Psoas muscle (tissue), 8 donors: ENCODE data around the gene CHKA. TPM values are rescaled to one million over a fixed set of nuclear protein-coding genes. Genes with fewer than 3 reads are reported as not detected.

Experiments
- ATAC-seq, 4 donors: fragments of 200-7000 bp; cut with Tn5 transposase; one replicate each; pipeline ENCODE4 v1.9.1; 2020; ENCODE audit warnings: moderate library complexity in 3 of 4, mild to moderate bottlenecking in 2 of 4
- DNase-seq, 2 donors: peaks; one replicate each; pipeline ENCODE4 v3.0.0-alpha.2; 2020
- H3K27ac ChIP-seq: fragments of 200-600 bp; one replicate; pipeline ENCODE4 v1.8.0; 2022
- H3K27me3 ChIP-seq, 3 donors: fragments of 200-600 bp in 1 of 3; one replicate each; pipeline versions ENCODE4 v1.6.1 to v1.8.0; 2013 to 2022; ENCODE audit warnings: low read length in 2 of 3, mild to moderate bottlenecking in 2 of 3, moderate library complexity in 1 of 3; ENCODE audit not compliant: insufficient read depth in 3 of 3
- H3K36me3 ChIP-seq, 2 donors: fragments of 200-600 bp in 1 of 2; one replicate each; pipeline versions ENCODE4 v1.6.1 to v1.8.0; 2013 to 2022; ENCODE audit warnings: low read depth in 1 of 2, mild to moderate bottlenecking in 1 of 2, moderate library complexity in 1 of 2; ENCODE audit not compliant: insufficient read depth in 1 of 2
- H3K4me1 ChIP-seq: fragments of 200-600 bp; one replicate; pipeline ENCODE4 v1.8.0; 2022
- H3K4me3 ChIP-seq: fragments of 200-600 bp; one replicate; pipeline ENCODE4 v1.8.0; 2022; ENCODE audit warnings: mild to moderate bottlenecking
- H3K9me3 ChIP-seq: fragments of 200-600 bp; one replicate; pipeline ENCODE4 v1.8.0; 2022
- CTCF ChIP-seq: fragments of 200-600 bp; IDR thresholded peaks from one replicate; pipeline ENCODE4 v1.8.0; 2022; ENCODE audit warnings: antibody characterized with exemption
- WGBS, 3 donors: extraction: QIAGEN DNeasy Blood & Tissue Kit; methylation state at CpG; one replicate each; pipeline versions ENCODE4 v1.1.6 to v1.1.7; 2013; 5-methylcytosine and 5-hydroxymethylcytosine counted together
- intact Hi-C, 2 donors: fragments of 100-400 bp; cut with DNase I; formaldehyde crosslinking; loops; one replicate each; pipeline versions ENCODE4 v1.11.0 to v1.14.2; 2022
- polyA plus RNA-seq, 3 donors: library from polyadenylated mRNA; stranded (reverse); fragments of 200-250 nt; gene quantifications; one replicate each; pipeline ENCODE4 v1.2.3, GENCODE V29; 2013
- total RNA-seq, 4 donors: library from RNA; stranded (reverse); fragmentation: NEBNext Ultra II Directional in 2 of 4; extraction: Animal tissue kit (Norgen Biotek cat#: 25700) in 2 of 4; gene quantifications; one replicate each; pipeline versions ENCODE4 v1.2.1 to v1.2.4, GENCODE V29; 2021 to 2023
- donor health status: healthy with polysubstance abuse.
- donor health status: DM: no; HTN: no; CAD: no; lungs with moderate emphysema.
- donor health status: Bipolar disorder and iron deficiency.
- donor health status: healthy.
- donor health status: DM: yes; HTN: yes; CAD: no.
- donor health status: DM: no; HTN: no; CAD: no.
- donor health status: DM: no; HTN: no; CAD: no.
- donor health status: DM: yes; HTN: yes; CAD: no.

Gene CHKA
- total and polyA plus RNA-seq, 7 donors = 3.6 to 11.2 (median 6.2) TPM

DNA sequence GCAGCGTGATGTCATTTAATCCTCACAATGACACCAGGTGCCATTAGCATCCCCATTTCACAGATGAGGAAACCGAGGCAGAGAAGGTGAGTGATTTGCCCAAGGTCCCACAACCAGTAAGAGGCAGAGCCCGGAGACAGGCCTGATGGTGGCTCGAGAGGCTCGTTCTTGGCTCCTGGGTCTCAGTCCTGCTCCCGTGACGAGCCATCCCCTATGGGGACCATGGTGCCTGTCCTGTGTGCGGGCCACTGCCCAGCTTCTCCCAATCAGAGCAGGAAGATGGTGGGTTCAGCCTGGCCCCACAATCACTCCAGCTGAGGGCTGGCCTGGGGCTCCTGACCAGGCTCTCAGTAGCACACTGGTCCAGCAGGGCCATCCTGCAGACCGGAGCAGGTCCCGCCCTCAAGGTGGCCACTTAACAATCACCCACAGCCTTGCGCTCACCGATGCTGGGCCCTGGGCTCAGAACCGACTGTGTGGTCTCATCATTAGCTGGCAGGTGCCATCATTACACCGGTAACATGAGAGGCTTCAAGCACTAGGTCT, 107.5 kb downstream of the CHKA start:
- Histone ChIP-seq H3K36me3 (no peaks in the 10 kb centered on the region), H3K9me3 (no peaks in the 10 kb centered on the region), H3K4me1 (peaks cover 16% of the 10 kb centered on the region), H3K27me3 (no peaks in the 10 kb centered on the region), H3K27ac (no peak overlapping the region), H3K4me3 (no peak overlapping the region)
- no peak for TF ChIP-seq CTCF
- no peak for DNase-seq
- no peak for ATAC-seq
- WGBS, 3 donors = 82 to 89% (median 87%) methylated on average over 13 to 14 of the region's 14 CpGs
- intact Hi-C loops = no loop called here

- 78 to 84% (median 81%) methylated on average over 15 to 16 of the region's 16 CpGs for WGBS, 3 donors
- no peaks in the 10 kb centered on the region for H3K36me3 ChIP-seq
- H3K27me3 ChIP-seq = no peaks in the 10 kb centered on the region
- H3K27ac ChIP-seq = no peak overlapping the region
- DNase-seq (no peak), ATAC-seq (no peak)
- H3K9me3 ChIP-seq = no peaks in the 10 kb centered on the region
- intact Hi-C loops = no loop called here
- peaks cover 16% of the 10 kb centered on the region for H3K4me1 ChIP-seq
- no peak overlapping the region for H3K4me3 ChIP-seq
- no peak for TF ChIP-seq CTCF
Observed at GRCh38 chr11:68012843-68013610, 108.2 kb downstream of the CHKA start.

- no peaks in the 10 kb centered on the region for H3K9me3 ChIP-seq
- ATAC-seq = no peak
- no peaks in the 10 kb centered on the region for H3K27me3 ChIP-seq
- WGBS, 3 donors = 85 to 89% (median 89%) methylated on average over 17 of the region's 17 CpGs
- DNase-seq = no peak
- no peak overlapping the region for H3K4me3 ChIP-seq
- no peak for TF ChIP-seq CTCF
- intact Hi-C loops = no loop called here
- no peaks in the 10 kb centered on the region for H3K36me3 ChIP-seq
- no peak overlapping the region for H3K27ac ChIP-seq
- peaks cover 16% of the 10 kb centered on the region for H3K4me1 ChIP-seq
Observed at GRCh38 chr11:68012044-68012842, 108.9 kb downstream of the CHKA start.

DNA sequence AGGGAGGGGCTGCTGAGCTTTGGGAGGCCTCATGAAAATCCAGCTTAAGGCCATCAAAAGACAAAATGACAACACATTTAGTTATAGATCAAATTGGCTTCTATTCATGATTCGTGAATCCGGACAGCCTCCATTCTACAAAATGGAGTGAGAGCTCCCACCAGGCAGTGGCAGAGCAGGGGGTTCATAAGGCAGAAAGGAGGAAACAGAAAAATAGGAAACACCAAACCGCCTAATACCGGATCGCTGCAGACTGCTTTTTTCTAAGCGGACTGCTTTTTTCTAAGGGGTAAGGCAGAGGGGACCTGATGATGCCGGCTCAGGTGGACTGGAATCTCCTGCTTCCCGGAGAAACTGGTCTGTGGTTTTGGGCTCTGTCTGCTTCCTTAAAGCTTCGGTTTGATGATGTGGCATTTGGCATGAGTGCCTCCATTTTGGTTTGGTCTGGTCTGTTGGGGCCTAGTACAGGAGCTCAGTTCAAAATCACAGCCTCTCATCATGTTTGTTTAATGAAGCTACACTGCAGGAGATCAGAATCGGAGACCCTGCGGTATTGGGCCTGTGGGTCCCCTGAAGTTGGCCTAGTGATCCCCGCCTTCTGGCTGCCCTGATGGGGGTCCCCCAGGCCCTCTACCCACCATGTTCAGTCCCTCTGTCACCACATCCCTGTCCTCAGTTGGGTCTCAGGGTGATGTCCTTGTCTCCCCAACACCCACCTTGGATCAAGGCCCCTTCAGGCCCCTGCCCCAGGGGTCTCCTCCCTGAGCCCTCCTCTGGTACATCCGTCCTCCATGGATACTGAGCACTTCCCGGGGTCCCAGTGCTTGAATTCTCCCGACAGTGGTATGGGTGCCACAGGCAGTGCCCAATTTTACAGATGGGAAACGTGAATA, 109.9 kb downstream of the CHKA start:
- ATAC-seq = no peak
- H3K36me3 ChIP-seq = no peaks in the 10 kb centered on the region
- peak overlapping the region; percentile 57 for H3K4me3 ChIP-seq
- intact Hi-C loops = no loop called here
- no peak for DNase-seq
- no peak for TF ChIP-seq CTCF
- H3K4me1 ChIP-seq = peaks cover 16% of the 10 kb centered on the region
- peak overlapping the region; percentile 81 for H3K27ac ChIP-seq
- WGBS, 3 donors = 79 to 80% (median 80%) methylated on average over 16 of the region's 16 CpGs
- no peaks in the 10 kb centered on the region for H3K9me3 ChIP-seq
- no peaks in the 10 kb centered on the region for H3K27me3 ChIP-seq
